Epidermal melanocyte (primary cell): ENCODE results near the gene SH3BGRL2.

Experiments used
- DNase-seq: peaks from one replicate; pipeline ENCODE4 v3.0.0; 2011; ENCODE audit warnings: low spot score; ENCODE audit not compliant: insufficient read length

SH3BGRL2 gene

GRCh38 chr6:79697430-79697829 is 66.3 kb downstream of the SH3BGRL2 start:
- no peak for DNase-seq

GRCh38 chr6:79699606-79700005 is 68.5 kb downstream of the SH3BGRL2 start:
- no peak for DNase-seq

- DNase-seq: no peak
These were observed 71.6 kb downstream of the SH3BGRL2 start for GRCh38 chr6:79702691-79703090.

GRCh38 chr6:79704200-79704599 is 73.1 kb downstream of the SH3BGRL2 start:
- DNase-seq: no peak

GRCh38 chr6:79705456-79705995 is 74.4 kb downstream of the SH3BGRL2 start:
- DNase-seq: no peak

- DNase-seq: no peak
These were observed 75.4 kb downstream of the SH3BGRL2 start for GRCh38 chr6:79706527-79706926.

- no peak for DNase-seq
These were observed 76.5 kb downstream of the SH3BGRL2 start for GRCh38 chr6:79707621-79708020.

GRCh38 chr6:79708095-79708791 is 77.1 kb downstream of the SH3BGRL2 start:
- DNase-seq: no peak

- DNase-seq: no peak
These were observed 79.0 kb downstream of the SH3BGRL2 start for GRCh38 chr6:79710127-79710526.

GRCh38 chr6:79711167-79711566 is 80.0 kb downstream of the SH3BGRL2 start:
- no peak for DNase-seq

- no peak for DNase-seq
These were observed 81.0 kb downstream of the SH3BGRL2 start for GRCh38 chr6:79712144-79712543.

- DNase-seq: no peak
These were observed 81.5 kb downstream of the SH3BGRL2 start for GRCh38 chr6:79712616-79713135.

GRCh38 chr6:79713701-79714322 is 82.7 kb downstream of the SH3BGRL2 start:
- DNase-seq: no peak

- no peak for DNase-seq
These were observed 86.9 kb downstream of the SH3BGRL2 start for GRCh38 chr6:79717989-79718388.

- no peak for DNase-seq
These were observed 87.5 kb downstream of the SH3BGRL2 start for GRCh38 chr6:79718509-79719247.

- no peak for DNase-seq
These were observed 88.3 kb downstream of the SH3BGRL2 start for GRCh38 chr6:79719248-79719960.

- no peak for DNase-seq
These were observed 93.7 kb downstream of the SH3BGRL2 start for GRCh38 chr6:79724816-79725215.

GRCh38 chr6:79731471-79731870 is 100.3 kb downstream of the SH3BGRL2 start:
- DNase-seq: no peak

GRCh38 chr6:79733388-79733787 is 102.3 kb downstream of the SH3BGRL2 start:
- DNase-seq: no peak

- no peak for DNase-seq
These were observed 103.2 kb downstream of the SH3BGRL2 start for GRCh38 chr6:79734374-79734773.

- DNase-seq: no peak
These were observed 104.1 kb downstream of the SH3BGRL2 start for GRCh38 chr6:79735183-79735582.
